Left ventricle myocardium inferior (tissue), 1 donor: ENCODE measurements around the gene PRR9. TPM values are rescaled to one million over a fixed set of nuclear protein-coding genes. Genes with fewer than 3 reads are reported as not detected.
"Not testable (repeated sequence)": the region's sequence is repeated elsewhere in the genome, so short reads cannot be mapped to it uniquely, and the experiment has no call there.

Experiments
- DNase-seq: peaks from one replicate; pipeline ENCODE4 v3.0.0-alpha.2; 2020
- H3K27ac ChIP-seq: fragments of 200-600 bp; replicated peaks from 2 replicates; pipeline ENCODE4 v1.8.0; 2021
- H3K27me3 ChIP-seq: fragments of 200-600 bp; 2 replicates; pipeline ENCODE4 v1.8.0; 2021; ENCODE audit warnings: low read depth
- H3K36me3 ChIP-seq: fragments of 200-600 bp; 2 replicates; pipeline ENCODE4 v1.8.0; 2021
- H3K4me1 ChIP-seq: fragments of 200-600 bp; 2 replicates; pipeline ENCODE4 v1.8.0; 2021
- H3K4me3 ChIP-seq: fragments of 200-600 bp; 2 replicates; pipeline ENCODE4 v1.8.0; 2021; ENCODE audit warnings: mild to moderate bottlenecking, moderate library complexity
- H3K9me3 ChIP-seq: fragments of 200-600 bp; replicated peaks from 2 replicates; pipeline ENCODE4 v1.8.0; 2021
- CTCF ChIP-seq: fragments of 200-600 bp; IDR thresholded peaks from 2 replicates; pipeline ENCODE4 v1.8.0; 2021; ENCODE audit warnings: antibody characterized with exemption, mild to moderate bottlenecking, borderline replicate concordance
- intact Hi-C: fragments of 100-400 bp; cut with micrococcal nuclease; formaldehyde crosslinking; loops from one replicate; pipeline ENCODE4 v1.11.0; 2022
- total RNA-seq: library from RNA; stranded (reverse); fragmentation: NEBNext Ultra II Directional; extraction: Animal tissue kit (Norgen Biotek cat#: 25700); gene quantifications from one replicate; pipeline ENCODE4 v1.2.1, GENCODE V29; 2021
- donor health status: DM: no; HTN: yes; CAD: no; lungs with severe emphysema.

PRR9 gene
- total RNA-seq, 1 donor from 2014 or later: not detected

- no peak for TF ChIP-seq CTCF
- DNase-seq: no peak
- Histone ChIP-seq H3K36me3 (no peaks in the 10 kb centered on the region), H3K27me3 (peaks cover 69% of the 10 kb centered on the region), H3K9me3 (no peaks in the 10 kb centered on the region), H3K27ac (no peak overlapping the region), H3K4me1 (no peaks in the 10 kb centered on the region), H3K4me3 (no peak overlapping the region)
- intact Hi-C loops: no loop called here
Observed at GRCh38 chr1:153217744-153218416, 496 bp downstream of the PRR9 start.

GRCh38 chr1:153220606-153221303, 3.4 kb downstream of the PRR9 start:
- Histone ChIP-seq H3K27me3 (peaks cover 63% of the 10 kb centered on the region), H3K36me3 (no peaks in the 10 kb centered on the region), H3K4me3 (no peak overlapping the region), H3K4me1 (no peaks in the 10 kb centered on the region), H3K9me3 (no peaks in the 10 kb centered on the region), H3K27ac (no peak overlapping the region)
- DNase-seq: no peak
- no peak for TF ChIP-seq CTCF
- intact Hi-C loops: no loop called here

GRCh38 chr1:153223040-153223891, 5.9 kb downstream of the PRR9 start:
- H3K36me3 ChIP-seq, H3K27ac ChIP-seq, intact Hi-C loops, H3K9me3 ChIP-seq, H3K4me3 ChIP-seq, H3K4me1 ChIP-seq: not testable (repeated sequence)
- peak; percentile 77 for TF ChIP-seq CTCF
- H3K27me3 ChIP-seq: peaks cover 77% of the 10 kb centered on the region
- DNase-seq: peak; percentile 47

- DNase-seq: no peak
- TF ChIP-seq CTCF: no peak
- Histone ChIP-seq H3K27ac (no peak overlapping the region), H3K4me3 (no peak overlapping the region), H3K9me3 (no peaks in the 10 kb centered on the region), H3K27me3 (peaks cover 70% of the 10 kb centered on the region), H3K4me1 (no peaks in the 10 kb centered on the region), H3K36me3 (no peaks in the 10 kb centered on the region)
- intact Hi-C loops: no loop called here
Observed at GRCh38 chr1:153227810-153228209, 10.4 kb downstream of the PRR9 start.

- DNase-seq: no peak
- Histone ChIP-seq H3K27ac (no peak overlapping the region), H3K4me3 (no peak overlapping the region), H3K27me3 (peaks cover 69% of the 10 kb centered on the region), H3K9me3 (no peaks in the 10 kb centered on the region), H3K4me1 (no peaks in the 10 kb centered on the region), H3K36me3 (no peaks in the 10 kb centered on the region)
- TF ChIP-seq CTCF: no peak
- intact Hi-C loops: no loop called here
Observed at GRCh38 chr1:153228491-153228890, 11.1 kb downstream of the PRR9 start.
